Iris pigment epithelial cell (primary cell): ENCODE results near the gene ATP10B.

Experiments
- DNase-seq: peaks from one replicate; pipeline ENCODE4 v3.0.0-alpha.2; 2011; ENCODE audit warnings: low read depth

Gene ATP10B

DNA sequence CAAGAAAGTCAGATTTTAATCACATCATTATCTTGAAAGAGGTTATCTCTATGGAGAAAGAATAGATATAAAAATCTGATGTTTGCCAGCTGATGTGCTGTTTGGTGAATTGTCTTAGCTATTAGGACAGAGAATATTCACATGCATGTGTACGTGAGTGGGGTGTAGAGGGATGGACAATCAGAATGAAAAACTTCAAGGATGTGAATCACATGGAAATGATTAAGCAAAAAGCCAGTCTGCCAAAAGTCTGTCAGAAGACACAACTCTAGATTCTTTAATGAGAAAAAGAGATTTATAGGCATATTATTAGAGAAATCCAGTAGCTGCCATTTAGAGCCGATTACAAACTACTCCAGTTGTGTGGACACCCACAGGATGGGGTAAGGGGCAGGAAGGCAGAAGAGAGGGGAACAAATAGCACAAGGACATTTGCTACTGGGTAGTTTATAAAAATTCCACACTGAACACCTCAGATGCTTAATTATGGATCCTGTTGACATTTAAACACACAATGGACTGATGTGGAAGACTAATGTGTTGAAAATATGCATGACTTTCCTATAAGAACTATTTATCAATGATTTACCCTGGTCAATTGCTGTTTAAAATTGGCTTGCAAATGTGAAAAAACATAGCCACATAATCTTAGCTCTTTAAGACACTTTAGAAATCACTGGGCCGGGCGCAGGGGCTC lies 302.9 kb downstream of the ATP10B start:
- DNase-seq: no peak

DNA sequence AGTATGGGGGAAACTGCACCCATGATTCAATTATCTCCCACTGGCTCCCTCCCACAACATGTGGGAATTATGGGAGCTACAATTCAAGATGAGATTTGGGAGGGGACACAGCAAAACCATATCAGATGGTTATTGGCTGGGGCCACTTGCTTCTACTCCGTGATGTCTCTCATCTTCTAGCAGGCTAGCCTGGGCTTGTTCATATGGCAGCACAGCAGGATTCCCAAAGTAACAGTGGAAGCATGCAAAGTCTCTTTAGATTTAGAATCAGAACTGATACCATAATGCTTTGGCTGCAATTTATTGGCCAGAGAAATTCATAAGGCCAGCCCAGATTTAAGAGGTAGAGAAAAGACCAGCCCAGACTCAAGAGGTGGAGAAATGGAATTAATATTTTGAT lies 304.1 kb downstream of the ATP10B start:
- DNase-seq: no peak

GRCh38 chr5:160547061-160547460 lies 304.9 kb downstream of the ATP10B start:
- no peak for DNase-seq

- no peak for DNase-seq
Measured at GRCh38 chr5:160545832-160546231, 306.2 kb downstream of the ATP10B start.

DNA sequence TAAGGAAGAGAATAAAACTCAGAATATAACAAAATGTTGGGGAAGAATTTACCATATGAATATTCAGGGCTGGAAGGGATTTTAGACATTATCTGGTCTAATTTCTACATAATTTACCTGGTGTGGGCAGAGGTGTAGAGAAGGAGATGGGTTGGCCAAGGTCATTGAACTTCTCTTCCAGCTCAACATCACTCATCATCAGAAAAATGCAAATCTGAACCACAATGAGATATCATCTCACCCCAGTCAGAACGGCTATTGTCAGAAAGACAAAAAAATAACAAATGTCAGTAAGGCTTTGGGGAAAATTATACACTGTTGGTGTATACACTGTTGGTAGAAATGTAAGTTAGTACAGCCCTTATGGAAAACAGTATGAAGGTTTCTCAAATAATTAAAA lies 308.6 kb downstream of the ATP10B start:
- no peak for DNase-seq

- DNase-seq: no peak
Measured at GRCh38 chr5:160542840-160543239, 309.2 kb downstream of the ATP10B start.

DNA sequence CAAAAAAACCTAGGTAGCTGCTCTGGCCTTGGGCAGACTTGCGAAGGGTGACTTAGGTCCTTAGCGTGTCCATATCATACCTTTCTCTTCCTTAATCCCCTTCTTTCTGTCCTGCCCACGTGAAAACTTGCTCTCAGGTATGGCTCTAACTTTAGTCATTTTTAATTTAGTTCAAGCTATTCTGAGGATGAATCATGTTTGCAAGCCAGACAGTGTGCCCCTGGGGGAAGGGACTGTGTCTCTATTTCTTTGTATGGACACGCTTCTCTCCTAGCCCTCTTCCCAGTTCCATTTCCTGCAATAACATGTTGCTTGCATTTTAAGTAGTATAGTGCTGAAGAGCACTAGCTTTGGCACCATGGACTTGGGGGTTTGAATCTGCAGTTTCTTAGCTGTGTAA lies 309.7 kb downstream of the ATP10B start:
- DNase-seq: no peak

DNA sequence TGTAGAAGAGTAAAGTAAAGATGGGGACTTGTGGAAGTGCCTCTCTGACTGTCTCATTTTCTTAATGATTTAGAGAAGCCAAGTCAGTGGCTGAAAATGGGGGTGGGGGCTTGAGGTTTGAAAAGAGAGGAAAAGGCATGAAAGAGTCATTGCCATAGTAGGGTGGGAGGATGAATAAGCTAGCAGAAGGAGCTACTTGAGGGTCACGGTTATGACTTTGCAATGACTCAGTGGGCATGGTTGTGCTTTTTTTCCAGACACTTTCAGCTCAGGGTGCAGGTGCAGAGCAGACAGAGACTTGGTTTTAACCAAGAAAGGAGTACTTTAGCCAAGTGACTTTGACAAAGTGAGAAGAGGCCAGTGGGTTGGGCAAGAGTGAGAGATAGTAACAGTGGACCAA lies 312.6 kb downstream of the ATP10B start:
- DNase-seq: no peak

DNA sequence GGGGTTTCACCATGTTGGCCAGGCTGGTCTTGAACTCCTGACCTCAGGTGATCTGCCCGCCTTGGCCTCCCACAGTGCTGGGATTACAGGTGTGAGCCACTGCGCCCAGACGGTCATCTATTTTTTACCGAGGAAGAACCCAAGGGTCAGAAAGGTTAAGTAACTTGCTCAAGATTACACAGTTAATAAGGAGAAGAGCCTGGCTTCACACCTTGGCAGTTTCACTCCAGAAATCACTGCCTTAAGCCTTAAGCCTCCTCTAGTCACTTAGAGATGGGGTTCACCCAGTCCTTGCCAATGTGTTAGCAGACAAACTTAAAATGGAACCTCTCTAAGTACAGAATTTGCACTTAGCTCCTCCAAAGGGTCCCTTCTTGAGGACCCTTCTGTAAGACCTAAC lies 314.1 kb downstream of the ATP10B start:
- DNase-seq: no peak

GRCh38 chr5:160537116-160537515 lies 314.9 kb downstream of the ATP10B start:
- no peak for DNase-seq

GRCh38 chr5:160534914-160535313 lies 317.1 kb downstream of the ATP10B start:
- DNase-seq: no peak

- DNase-seq: no peak
Measured at GRCh38 chr5:160534125-160534524, 317.9 kb downstream of the ATP10B start.

GRCh38 chr5:160525471-160526261 lies 326.3 kb downstream of the ATP10B start:
- no peak for DNase-seq

DNA sequence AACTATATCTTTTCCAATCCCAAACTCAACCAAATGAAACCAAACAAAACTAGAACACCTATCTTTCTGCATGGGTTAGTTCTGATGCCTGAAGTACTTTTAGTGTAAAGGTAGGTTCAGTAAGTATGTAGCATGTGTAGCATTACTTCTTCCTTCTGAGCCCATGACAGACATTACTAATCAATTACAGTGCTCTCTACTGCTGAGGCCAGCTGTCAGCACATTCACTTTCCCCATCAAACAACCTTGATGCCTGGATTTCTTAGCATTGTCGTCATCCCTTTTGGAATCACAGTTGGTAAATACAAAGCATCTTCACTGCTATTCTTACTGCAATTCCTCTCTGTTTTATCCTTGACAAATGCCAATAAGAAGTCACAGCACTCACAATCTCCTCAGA lies 327.2 kb downstream of the ATP10B start:
- DNase-seq: no peak

GRCh38 chr5:160523502-160524163 lies 328.4 kb downstream of the ATP10B start:
- DNase-seq: no peak

- no peak for DNase-seq
Measured at GRCh38 chr5:160521392-160521663, 330.7 kb downstream of the ATP10B start.

- no peak for DNase-seq
Measured at GRCh38 chr5:160520609-160521391, 331.2 kb downstream of the ATP10B start.

GRCh38 chr5:160516696-160517530 lies 335.1 kb downstream of the ATP10B start:
- no peak for DNase-seq

DNA sequence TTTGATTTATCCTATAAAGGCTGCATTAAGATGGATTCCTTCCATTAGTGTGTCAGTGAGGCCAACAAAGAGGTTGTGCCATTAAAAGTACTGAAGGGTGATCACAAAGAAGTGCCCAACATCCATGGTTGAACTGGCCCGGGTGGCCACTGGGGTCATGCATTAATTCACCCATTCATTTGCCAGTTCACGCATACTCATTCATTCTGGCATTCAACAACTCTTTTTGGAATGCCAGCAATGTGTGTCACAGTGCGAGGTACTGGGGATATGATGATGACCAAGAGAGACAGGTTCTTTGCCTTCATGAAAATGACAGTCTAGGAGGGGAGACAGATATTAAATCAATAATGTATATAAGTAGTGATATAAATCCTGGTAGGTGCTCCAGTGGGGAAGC lies 337.1 kb downstream of the ATP10B start:
- no peak for DNase-seq

- DNase-seq: no peak
Measured at GRCh38 chr5:160514191-160514590, 337.8 kb downstream of the ATP10B start.

- DNase-seq: no peak
Measured at GRCh38 chr5:160513485-160513884, 338.5 kb downstream of the ATP10B start.
